H1 (cell line): ENCODE data around the gene SEPTIN5. TPM values are rescaled to one million over a fixed set of nuclear protein-coding genes. Genes with fewer than 3 reads are reported as not detected.

Experiments used
- CTCF ChIA-PET: fragments of 300-600 bp; sonication (Branson Sonifier 250); formaldehyde crosslinking; loops from one replicate; lab custom pipeline; 2021; ENCODE audit not compliant: partially characterized antibody; lab: Charles Lee
- POLR2A ChIA-PET: fragments of 300-600 bp; sonication (Branson Sonifier 250); formaldehyde crosslinking; loops from one replicate; lab custom pipeline; 2021; ENCODE audit warnings: inconsistent platforms; ENCODE audit not compliant: partially characterized antibody; lab: Charles Lee
- DNase-seq, 2 experiments: peaks; one replicate each; pipeline versions ENCODE4 v3.0.0 to v3.0.0-alpha.2; 2010 to 2022; ENCODE audit warnings: low spot score in 2 of 2, low read depth in 1 of 2, mixed read lengths in 1 of 2
- FAIRE-seq: peaks from 2 replicates; lab custom pipeline; 2011; peaks lifted over from hg19 to GRCh38; lab: Jason Lieb, UNC
- H2AFZ ChIP-seq: 2 replicates; pipeline ENCODE4 v1.8.1; 2012; ENCODE audit warnings: low read length, inconsistent platforms
- H2AK5ac ChIP-seq: 2 replicates; pipeline ENCODE4 v1.6.1; 2013; ENCODE audit warnings: low read depth, low read length
- H2BK120ac ChIP-seq: replicated peaks from 2 replicates; pipeline ENCODE3; 2013; ENCODE audit warnings: low read depth, low read length, inconsistent platforms
- H2BK12ac ChIP-seq: 2 replicates; pipeline ENCODE4 v1.6.1; 2013; ENCODE audit warnings: low read depth, low read length
- H2BK15ac ChIP-seq: 2 replicates; pipeline ENCODE4 v1.6.1; 2013; ENCODE audit warnings: low read length
- H2BK20ac ChIP-seq: 2 replicates; pipeline ENCODE4 v1.6.1; 2013; ENCODE audit warnings: low read length
- H2BK5ac ChIP-seq: 2 replicates; pipeline ENCODE4 v1.6.1; 2013; ENCODE audit warnings: low read depth, low read length
- H3K14ac ChIP-seq: 2 replicates; pipeline ENCODE4 v1.6.1; 2013; ENCODE audit warnings: inconsistent platforms; ENCODE audit not compliant: insufficient read length
- H3K18ac ChIP-seq: 2 replicates; pipeline ENCODE4 v1.6.1; 2013; ENCODE audit warnings: low read length; ENCODE audit errors: extremely low read depth
- H3K23ac ChIP-seq: 2 replicates; pipeline ENCODE4 v1.6.1; 2013; ENCODE audit warnings: inconsistent platforms; ENCODE audit not compliant: insufficient read length
- H3K23me2 ChIP-seq: 2 replicates; pipeline ENCODE4 v1.6.1; 2013; ENCODE audit warnings: low read depth, low read length
- H3K27ac ChIP-seq: 2 replicates; pipeline ENCODE4 v1.6.1; 2011; ENCODE audit warnings: low read depth, low read length, inconsistent platforms
- H3K27me3 ChIP-seq, 4 experiments: replicated peaks in 1 of 4; 1 replicate in 1 of 4; 2 replicates in 3 of 4; pipeline versions ENCODE4 v1.6.1 to v1.8.1; 2011 to 2013; ENCODE audit warnings: low read length in 3 of 4, mild to moderate bottlenecking in 3 of 4, inconsistent platforms in 2 of 4, mixed read lengths in 2 of 4, moderate library complexity in 1 of 4; ENCODE audit not compliant: control insufficient read depth in 3 of 4, insufficient read depth in 3 of 4; ENCODE audit errors: extremely low read depth in 1 of 4
- H3K36me3 ChIP-seq, 4 experiments: 2 replicates each; pipeline versions ENCODE4 v1.6.1 to v1.8.1; 2011 to 2013; ENCODE audit warnings: mild to moderate bottlenecking in 4 of 4, low read length in 3 of 4, moderate library complexity in 2 of 4, control low read depth in 1 of 4, inconsistent platforms in 1 of 4; ENCODE audit not compliant: insufficient read depth in 4 of 4, control insufficient read depth in 2 of 4
- H3K4ac ChIP-seq: replicated peaks from 2 replicates; pipeline ENCODE3; 2013; ENCODE audit warnings: low read length, low read depth, mixed read lengths, inconsistent platforms; ENCODE audit not compliant: insufficient read length
- H3K4me1 ChIP-seq, 4 experiments: replicated peaks in 1 of 4; 1 replicate in 1 of 4; 2 replicates in 3 of 4; pipeline versions ENCODE4 v1.6.1 to v1.8.1; 2011 to 2013; ENCODE audit warnings: low read length in 3 of 4, inconsistent platforms in 2 of 4, mixed read lengths in 1 of 4; ENCODE audit not compliant: insufficient read depth in 4 of 4, control insufficient read depth in 3 of 4
- H3K4me2 ChIP-seq, 2 experiments: 2 replicates each; pipeline versions ENCODE4 v1.6.1 to v1.8.1; 2011 to 2013; ENCODE audit warnings: low read depth in 2 of 2, low read length in 2 of 2, control low read depth in 1 of 2, inconsistent platforms in 1 of 2, mild to moderate bottlenecking in 1 of 2; ENCODE audit not compliant: insufficient read depth in 1 of 2
- H3K4me3 ChIP-seq, 4 experiments: fragments of 200-600, 300-600 bp in 1 of 4; sonication (generic), shearing (Covaris generic), sonication (Bioruptor Twin) in 1 of 4; 2 replicates each; pipeline versions ENCODE4 v1.5.1 to v1.8.1; 2011 to 2016; ENCODE audit warnings: low read length in 4 of 4, low read depth in 3 of 4, control low read depth in 2 of 4, inconsistent platforms in 2 of 4, mild to moderate bottlenecking in 2 of 4, mixed read lengths in 1 of 4, moderate library complexity in 1 of 4; ENCODE audit not compliant: insufficient read depth in 2 of 4; ENCODE audit errors: extremely low read depth in 1 of 4
- H3K56ac ChIP-seq: replicated peaks from 2 replicates; pipeline ENCODE3; 2013; ENCODE audit warnings: low read depth, mild to moderate bottlenecking, mixed read lengths, low read length, inconsistent platforms; ENCODE audit not compliant: insufficient read length
- H3K79me1 ChIP-seq: 2 replicates; pipeline ENCODE4 v1.6.1; 2013; ENCODE audit warnings: low read depth, low read length, control low read depth
- H3K79me2 ChIP-seq, 2 experiments: 2 replicates each; pipeline versions ENCODE4 v1.6.1 to v1.8.1; 2012 to 2013; ENCODE audit warnings: low read length in 2 of 2, mild to moderate bottlenecking in 2 of 2, inconsistent platforms in 1 of 2; ENCODE audit not compliant: insufficient read depth in 2 of 2, control insufficient read depth in 1 of 2
- H3K9ac ChIP-seq, 4 experiments: replicated peaks in 1 of 4; 1 replicate in 1 of 4; 2 replicates in 3 of 4; pipeline versions ENCODE4 v1.6.1 to v1.8.1; 2011 to 2013; ENCODE audit warnings: low read depth in 3 of 4, low read length in 3 of 4, control low read depth in 2 of 4, mild to moderate bottlenecking in 2 of 4, moderate library complexity in 2 of 4, inconsistent platforms in 1 of 4; ENCODE audit errors: extremely low read depth in 1 of 4
- H3K9me3 ChIP-seq, 2 experiments: 2 replicates each; pipeline versions ENCODE4 v1.6.1 to v1.8.1; 2012 to 2013; ENCODE audit warnings: mild to moderate bottlenecking in 2 of 2, moderate library complexity in 2 of 2, control low read depth in 1 of 2, inconsistent platforms in 1 of 2, low read depth in 1 of 2, low read length in 1 of 2, mixed read lengths in 1 of 2; ENCODE audit not compliant: insufficient read depth in 2 of 2
- H4K20me1 ChIP-seq, 2 experiments: replicated peaks in 1 of 2; 2 replicates each; pipeline versions ENCODE3 to v1.8.1; 2011 to 2013; ENCODE audit warnings: inconsistent platforms in 2 of 2, low read length in 2 of 2, mild to moderate bottlenecking in 1 of 2; ENCODE audit not compliant: insufficient read depth in 2 of 2, control insufficient read depth in 1 of 2
- H4K5ac ChIP-seq: 2 replicates; pipeline ENCODE4 v1.6.1; 2013; ENCODE audit warnings: low read length, low read depth, mixed read lengths, inconsistent platforms; ENCODE audit not compliant: insufficient read length
- H4K8ac ChIP-seq: 2 replicates; pipeline ENCODE4 v1.8.0; 2013; ENCODE audit warnings: mild to moderate bottlenecking, moderate library complexity, low read length, inconsistent platforms; ENCODE audit not compliant: insufficient read depth; ENCODE audit errors: extremely low read depth
- H4K91ac ChIP-seq: replicated peaks from 2 replicates; pipeline ENCODE3; 2013; ENCODE audit warnings: low read length, mixed read lengths, inconsistent platforms; ENCODE audit not compliant: insufficient read length
- BCL11A ChIP-seq, 2 experiments: IDR thresholded peaks; one replicate each; pipeline ENCODE4 v1.6.1; 2011; ENCODE audit warnings: low read depth in 2 of 2, low read length in 2 of 2, mild to moderate bottlenecking in 2 of 2
- CEBPB ChIP-seq: IDR thresholded peaks from 2 replicates; pipeline ENCODE4 v1.6.1; 2012; ENCODE audit warnings: low read depth, low read length
- HDAC6 ChIP-seq: IDR thresholded peaks from one replicate; pipeline ENCODE4 v1.7.1; 2012; ENCODE audit warnings: low read depth, mild to moderate bottlenecking, inconsistent platforms, low read length, moderate library complexity
- KDM4A ChIP-seq: IDR thresholded peaks from one replicate; pipeline ENCODE4 v1.7.1; 2012; ENCODE audit warnings: low read depth, mild to moderate bottlenecking, moderate library complexity, low read length, inconsistent platforms; ENCODE audit not compliant: severe bottlenecking
- RBBP5 ChIP-seq: IDR thresholded peaks from 2 replicates; pipeline ENCODE4 v1.7.1; 2012; ENCODE audit warnings: low read depth, mild to moderate bottlenecking, inconsistent platforms, low read length, moderate library complexity, borderline replicate concordance
- SAP30 ChIP-seq: fragments of 300-600 bp; sonication (generic); IDR thresholded peaks from 2 replicates; pipeline ENCODE4 v1.7.1; 2012; ENCODE audit warnings: low read length, moderate library complexity, mild to moderate bottlenecking, inconsistent platforms; ENCODE audit not compliant: insufficient read depth, insufficient replicate concordance
- SP2 ChIP-seq: IDR thresholded peaks from 2 replicates; pipeline ENCODE4 v1.6.1; 2012; ENCODE audit warnings: mild to moderate bottlenecking, low read length, inconsistent platforms
- SUZ12 ChIP-seq: fragments of 200-600 bp; sonication (generic); IDR thresholded peaks from 2 replicates; pipeline ENCODE4 v1.6.1; 2012; ENCODE audit warnings: mild to moderate bottlenecking, inconsistent platforms, low read length, moderate library complexity, mixed read lengths
- WGBS, 2 experiments: shearing (Covaris generic) in 1 of 2; methylation state at CpG; one replicate each; pipeline versions ENCODE4 v1.1.6 to v1.1.7; 2013 to 2015; ENCODE audit warnings: low lambda C conversion rate in 2 of 2, mixed read lengths in 2 of 2, inconsistent platforms in 1 of 2, low coverage in 1 of 2, missing lambda C conversion rate in 1 of 2; ENCODE audit not compliant: insufficient replicate concordance in 2 of 2, insufficient coverage in 1 of 2, insufficient read length in 1 of 2; ENCODE audit errors: extremely low coverage in 1 of 2, missing lambda C conversion rate in 1 of 2; 5-methylcytosine and 5-hydroxymethylcytosine counted together
- polyA plus RNA-seq, 7 experiments: library from polyadenylated mRNA; depleted of rRNA in 3 of 7; stranded (reverse) in 5 of 7; unstranded in 2 of 7; fragments of >200 nt in 5 of 7; fragments of 200-250 nt in 2 of 7; gene quantifications; 1 replicate in 5 of 7; 2 replicates in 1 of 7; 4 replicates in 1 of 7; pipeline versions ENCODE4 v1.2.1 to v1.2.3, GENCODE V29; 2011 to 2013; ENCODE audit warnings: missing spikeins in 2 of 7, mixed read lengths in 2 of 7
- total RNA-seq: library from RNA; stranded (reverse); fragmentation: NEBNext Ultra II Directional; extraction: Animal tissue kit (Norgen Biotek cat#: 25700); gene quantifications from 2 replicates; pipeline ENCODE4 v1.2.1, GENCODE V29; 2021
- TF ChIP-seq, protein P1 (sequence below): IDR thresholded peaks from 2 replicates; pipeline ENCODE4 v1.6.1; 2012; ENCODE audit warnings: inconsistent platforms

SEPTIN5 gene
- total and polyA plus RNA-seq, 2 of the 8 experiments (the other 6 are each of a cell fraction or from before 2014, with no cell fraction given) = 6.0 to 8.6 TPM

DNA sequence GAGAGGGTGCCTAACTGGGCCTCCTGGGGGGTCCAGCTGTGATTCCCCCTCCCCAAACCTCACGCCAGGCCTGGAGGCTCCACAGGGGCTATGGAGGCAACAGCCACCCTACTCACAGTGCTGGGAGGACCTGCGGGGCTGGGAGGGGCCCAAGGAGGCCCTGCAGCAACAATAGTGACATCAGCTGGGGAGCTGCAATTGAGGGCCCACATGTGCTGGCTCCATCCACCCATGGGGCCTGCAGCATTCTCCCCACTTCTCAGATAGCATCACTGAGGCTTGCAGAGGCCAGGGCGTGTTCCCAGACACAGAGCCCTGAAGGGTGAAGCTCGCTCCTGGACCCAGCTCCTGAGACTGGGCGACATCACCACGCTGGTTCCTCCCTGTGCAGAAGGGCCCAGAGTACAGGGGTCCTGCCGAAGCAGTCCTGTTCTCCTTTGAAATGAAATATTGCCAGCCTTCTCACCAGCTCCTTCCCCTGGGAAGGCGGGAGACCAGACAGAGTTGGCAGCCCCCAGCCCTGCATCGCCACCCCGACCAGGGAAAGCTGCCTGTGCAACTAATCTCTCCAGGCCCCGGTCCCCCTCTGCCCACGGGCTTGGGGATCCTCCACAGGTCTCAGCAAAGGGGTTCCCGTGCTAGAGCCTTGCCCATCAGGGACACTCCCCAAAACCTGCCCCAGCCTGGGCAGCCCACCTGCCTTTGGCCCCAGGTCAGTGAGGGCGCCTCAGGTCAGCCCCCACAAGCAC, 37.4 kb downstream of the SEPTIN5 start:
- Histone ChIP-seq H2BK5ac (no peak overlapping the region), H2BK120ac (no peak overlapping the region), H4K91ac (no peak overlapping the region), H2BK12ac (no peak overlapping the region), H3K9ac (no peak overlapping the region), H3K14ac (no peak overlapping the region), H3K4ac (no peak overlapping the region), H4K5ac (no peak overlapping the region), H3K4me3 (no peak overlapping the region), H3K23me2 (no peaks in the 10 kb centered on the region; the same call in 1 of the 2 replicates), H2AK5ac (no peak overlapping the region; the same call in 1 of the 2 replicates), H3K18ac (no peak overlapping the region), H3K4me1 (peaks cover 0 to 17% (median 7%) of the 10 kb centered on the region in 4 experiments; a peak in 5 of 7 replicates), H2BK20ac (no peak overlapping the region), H3K4me2 (no peak overlapping the region), H3K36me3 (no peaks in the 10 kb centered on the region; a peak in 1 of 8 replicates), H2AFZ (no peak overlapping the region), H3K9me3 (no peaks in the 10 kb centered on the region), H3K23ac (no peak overlapping the region), H3K56ac (no peak overlapping the region), H2BK15ac (no peak overlapping the region), H3K79me2 (no peaks in the 10 kb centered on the region), H3K27ac (no peak overlapping the region), H4K8ac (no peak overlapping the region), H3K27me3 (peaks cover 35 to 48% (median 43%) of the 10 kb centered on the region in 4 experiments), H4K20me1 (peaks cover 6 to 12% of the 10 kb centered on the region in 2 experiments), H3K79me1 (no peaks in the 10 kb centered on the region)
- 83% methylated on average over 14 of the region's 14 CpGs; no CpG with 5 or more reads in 1 of the 2 experiments for WGBS, 2 experiments
- POLR2A ChIA-PET = interaction anchor here (1.5 kb wide), 1 partner anchor 28 kb away, joined by 3 read pairs; the partner anchor contains the start of gene GP1BB
- FAIRE-seq = no peak
- no peak for DNase-seq
- CTCF ChIA-PET = interaction anchor here (0.7 to 16.5 kb wide), 10 partner anchors 10 to 166 kb away, joined by 3 to 168 read pairs (median 6); partner anchors contain the start of gene GP1BB
- TF ChIP-seq KDM4A = no peak
- TF ChIP-seq CEBPB = no peak
- no peak for TF ChIP-seq SP2
- TF ChIP-seq, protein P1, sequence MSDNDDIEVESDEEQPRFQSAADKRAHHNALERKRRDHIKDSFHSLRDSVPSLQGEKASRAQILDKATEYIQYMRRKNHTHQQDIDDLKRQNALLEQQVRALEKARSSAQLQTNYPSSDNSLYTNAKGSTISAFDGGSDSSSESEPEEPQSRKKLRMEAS = no peak
- no peak for TF ChIP-seq RBBP5
- TF ChIP-seq HDAC6 = no peak
- TF ChIP-seq SUZ12 = no peak
- TF ChIP-seq SAP30 = no peak
- no peak for TF ChIP-seq BCL11A (IDR thresholded peaks at IDR 0.05; ENCODE audit: low read depth in 2 of 2, low read length in 2 of 2)
